H1 (cell line): Measurements from ENCODE around the gene ANKS1B. TPM values are rescaled to one million over a fixed set of nuclear protein-coding genes. Genes with fewer than 3 reads are reported as not detected.

Experiments used
- FOSL1 ChIP-seq: IDR thresholded peaks from 2 replicates; pipeline ENCODE4 v1.6.1; 2011; ENCODE audit warnings: mild to moderate bottlenecking, low read depth, low read length, moderate library complexity; ENCODE audit not compliant: insufficient read depth
- NANOG ChIP-seq: IDR thresholded peaks from 2 replicates; pipeline ENCODE4 v1.6.1; 2011; ENCODE audit warnings: low read length, low read depth, mild to moderate bottlenecking, inconsistent platforms; ENCODE audit not compliant: insufficient read depth, poor library complexity, severe bottlenecking
- polyA plus RNA-seq, 7 experiments: library from polyadenylated mRNA; depleted of rRNA in 3 of 7; stranded (reverse) in 5 of 7; unstranded in 2 of 7; fragments of >200 nt in 5 of 7; fragments of 200-250 nt in 2 of 7; gene quantifications; 1 replicate in 5 of 7; 2 replicates in 1 of 7; 4 replicates in 1 of 7; pipeline versions ENCODE4 v1.2.1 to v1.2.3, GENCODE V29; 2011 to 2013; ENCODE audit warnings: missing spikeins in 2 of 7, mixed read lengths in 2 of 7
- total RNA-seq: library from RNA; stranded (reverse); fragmentation: NEBNext Ultra II Directional; extraction: Animal tissue kit (Norgen Biotek cat#: 25700); gene quantifications from 2 replicates; pipeline ENCODE4 v1.2.1, GENCODE V29; 2021

The ANKS1B gene
- total and polyA plus RNA-seq, 2 of the 8 experiments (the other 6 are each of a cell fraction or from before 2014, with no cell fraction given), result 2.7 to 6.1 TPM

GRCh38 chr12:99157946-99158345 lies 826.8 kb downstream of the ANKS1B start (continued):
- TF ChIP-seq NANOG, result no peak
- TF ChIP-seq FOSL1, result no peak
